Measurements from ENCODE around the gene LAMA4.

Gene LAMA4

DNA sequence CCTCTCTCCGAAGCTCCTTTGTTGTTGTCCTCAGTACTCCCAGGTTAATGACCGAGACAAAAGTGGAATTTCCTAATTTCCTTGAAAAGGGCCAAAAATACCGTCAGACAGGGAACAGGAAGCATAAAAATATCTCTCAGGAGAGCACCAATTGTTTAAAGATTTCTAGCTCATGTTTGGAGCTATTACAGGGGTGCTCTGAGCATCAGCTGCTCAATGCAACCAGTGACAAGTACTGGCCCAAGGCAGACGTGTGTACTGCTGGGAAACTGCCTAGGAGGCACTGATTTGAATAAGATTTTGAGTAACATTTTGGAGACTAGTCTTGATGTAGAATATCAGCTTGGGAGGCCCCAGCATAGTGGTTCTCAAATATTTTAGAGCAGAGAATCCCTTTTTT is 17.3 kb downstream of the LAMA4 start:
- no peak for DNase-seq (ENCODE audit: low read depth)

DNA sequence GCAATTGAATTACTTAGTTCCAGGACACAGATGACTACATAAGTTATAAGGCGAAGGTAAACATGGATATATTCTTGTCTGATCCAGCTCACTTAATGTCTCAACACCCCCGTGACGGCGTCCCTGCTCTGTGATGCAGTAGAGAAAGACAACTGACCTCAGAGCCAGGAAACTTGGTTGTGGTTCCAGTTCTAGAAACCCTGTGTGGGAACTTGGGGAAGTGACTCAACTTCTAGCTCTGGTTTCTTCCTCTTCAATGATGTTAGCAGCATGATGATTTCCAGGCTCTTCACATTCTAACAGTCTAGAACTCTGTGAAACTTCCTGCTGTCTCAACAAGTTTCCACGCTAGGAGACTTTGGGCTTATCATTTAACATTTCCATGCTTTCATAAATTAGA is 18.4 kb downstream of the LAMA4 start:
- DNase-seq (ENCODE audit: low read depth), result no peak

DNA sequence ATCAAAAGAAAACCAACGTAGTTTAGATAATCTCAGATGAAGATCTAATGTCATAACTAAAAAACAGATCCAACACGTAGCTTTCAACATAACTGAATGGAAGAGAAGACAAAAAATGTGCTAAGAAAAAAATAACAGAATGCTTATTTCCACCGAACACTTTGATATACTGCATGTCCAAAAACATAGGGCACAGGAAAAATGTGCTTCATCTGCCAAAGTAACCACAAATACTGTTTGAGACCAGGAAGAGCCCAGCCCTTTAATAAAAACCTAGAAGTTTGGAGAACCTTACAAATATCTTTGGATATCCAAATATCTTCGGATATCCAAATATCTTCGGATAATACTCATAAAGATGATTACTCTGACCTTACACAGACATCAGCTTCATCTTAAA is 19.8 kb downstream of the LAMA4 start:
- DNase-seq (ENCODE audit: low read depth), result no peak

DNA sequence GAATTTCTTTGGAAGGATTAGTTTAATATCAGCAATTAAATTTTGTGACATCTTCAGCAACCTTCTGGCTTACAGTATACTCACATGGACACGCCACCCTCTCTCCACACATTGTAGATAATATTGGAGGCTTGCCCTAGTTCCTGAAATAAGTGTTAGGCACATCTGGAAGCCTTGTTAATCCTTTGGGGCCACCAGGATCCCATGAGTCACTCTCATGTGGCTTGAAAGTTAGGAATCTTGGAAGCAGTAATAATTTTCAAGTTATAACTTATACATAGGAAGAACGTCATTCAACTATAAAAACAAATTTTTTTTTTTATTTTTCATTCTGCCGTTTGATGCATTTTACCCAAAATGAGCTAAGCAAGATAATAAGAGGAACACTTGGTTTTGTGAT is 20.5 kb downstream of the LAMA4 start:
- DNase-seq (ENCODE audit: low read depth), result no peak

DNA sequence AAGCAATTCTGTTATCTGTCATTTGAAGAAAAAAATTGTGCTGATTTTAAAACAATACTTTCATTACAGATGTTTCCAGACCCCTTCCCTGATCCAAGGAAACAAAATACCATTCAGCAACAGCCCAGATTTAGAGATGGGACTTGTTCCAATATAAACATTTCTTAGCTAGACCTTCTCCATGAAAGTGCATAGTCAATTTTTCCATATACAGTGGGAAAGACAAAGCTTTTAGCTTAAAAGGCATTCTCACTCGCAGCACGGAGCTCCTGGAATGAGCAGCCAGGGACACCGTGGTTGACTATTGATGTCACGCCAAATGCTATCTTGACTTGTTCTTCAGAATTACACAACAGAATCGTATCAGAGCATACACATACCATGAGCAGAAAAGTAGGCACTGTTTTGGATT is 21.5 kb downstream of the LAMA4 start:
- no peak for DNase-seq (ENCODE audit: low read depth)

DNA sequence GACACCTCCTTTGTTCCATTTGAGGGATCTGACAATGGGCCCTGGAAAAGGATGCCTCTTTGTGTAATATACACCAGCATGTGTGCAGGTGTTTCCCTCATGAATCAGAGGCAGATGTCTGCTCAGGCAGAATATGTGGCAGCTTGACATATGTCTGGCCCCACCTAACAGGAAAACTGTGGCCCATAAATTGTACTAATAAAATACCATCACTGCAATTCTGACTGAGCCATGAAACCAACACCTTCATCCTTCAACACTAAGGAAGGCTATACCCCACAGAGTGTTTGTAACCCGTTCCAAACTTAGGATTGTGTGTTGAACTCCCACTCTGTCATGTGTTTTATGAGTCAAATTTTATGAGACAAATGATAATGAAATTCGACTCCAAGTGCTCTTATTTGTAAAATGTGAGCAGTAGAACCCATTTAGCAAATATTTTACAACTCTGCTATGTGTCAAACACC is 22.7 kb downstream of the LAMA4 start:
- no peak for DNase-seq (ENCODE audit: low read depth)

DNA sequence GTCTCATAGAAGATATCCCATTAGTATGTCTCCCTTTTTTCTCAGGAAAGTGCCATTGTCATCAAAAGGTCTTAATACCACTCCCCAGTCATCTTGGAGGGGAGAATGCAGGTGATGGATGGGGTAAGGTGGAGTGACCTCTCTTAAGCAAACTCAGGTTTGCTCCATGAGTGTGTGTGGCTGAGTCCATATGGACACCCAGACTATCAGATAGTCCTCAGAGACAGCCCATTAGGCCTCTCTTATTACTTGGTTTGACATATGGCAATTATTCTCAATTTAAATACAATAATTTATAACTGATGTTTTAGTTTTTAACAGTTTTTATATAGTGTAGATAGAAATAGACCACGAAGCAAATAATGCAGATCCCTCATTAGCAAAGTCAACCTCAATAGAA is 23.2 kb downstream of the LAMA4 start:
- DNase-seq (ENCODE audit: low read depth), result no peak

DNA sequence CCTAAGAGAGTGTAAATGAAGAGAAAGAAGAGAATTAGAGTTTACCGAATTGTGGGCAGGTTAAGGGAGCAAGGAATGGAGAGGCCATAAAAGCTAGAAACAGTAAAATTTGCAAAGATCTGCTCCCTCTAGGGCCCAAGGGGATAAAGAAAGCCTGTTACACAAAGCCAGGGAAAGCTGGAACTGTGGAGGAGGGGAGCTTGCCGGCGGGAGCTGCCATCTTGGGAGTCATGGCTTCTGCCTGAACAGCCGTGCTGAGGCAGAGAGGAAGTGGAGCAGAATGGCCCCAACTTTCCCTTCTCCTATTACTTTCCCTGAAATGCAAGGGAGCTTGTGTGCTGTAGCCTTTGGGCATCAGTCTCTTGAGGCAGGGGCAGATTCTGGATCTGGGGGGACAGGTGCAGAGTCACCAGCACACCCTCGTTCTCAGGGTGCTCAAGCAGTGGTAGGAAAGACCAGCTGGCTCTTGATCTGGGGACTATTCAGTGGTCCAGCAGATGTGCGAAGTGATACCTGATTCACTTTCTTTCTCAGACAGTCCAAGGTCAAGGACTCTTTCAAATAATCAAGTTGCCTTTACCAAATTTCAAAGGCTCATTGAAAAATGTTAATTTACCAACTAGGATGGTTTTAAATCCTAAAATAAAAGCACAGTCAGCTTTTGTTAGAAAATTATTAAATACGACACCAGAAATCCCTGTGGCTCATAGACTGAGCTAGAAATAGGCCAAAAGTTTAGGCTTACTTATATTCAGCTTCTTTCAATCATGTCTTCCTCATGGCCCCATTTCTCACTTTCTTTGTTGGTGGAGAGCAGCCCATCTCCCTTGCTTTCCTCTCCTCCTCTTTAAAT is 25.7 kb downstream of the LAMA4 start:
- DNase-seq (ENCODE audit: low read depth), result no peak

DNA sequence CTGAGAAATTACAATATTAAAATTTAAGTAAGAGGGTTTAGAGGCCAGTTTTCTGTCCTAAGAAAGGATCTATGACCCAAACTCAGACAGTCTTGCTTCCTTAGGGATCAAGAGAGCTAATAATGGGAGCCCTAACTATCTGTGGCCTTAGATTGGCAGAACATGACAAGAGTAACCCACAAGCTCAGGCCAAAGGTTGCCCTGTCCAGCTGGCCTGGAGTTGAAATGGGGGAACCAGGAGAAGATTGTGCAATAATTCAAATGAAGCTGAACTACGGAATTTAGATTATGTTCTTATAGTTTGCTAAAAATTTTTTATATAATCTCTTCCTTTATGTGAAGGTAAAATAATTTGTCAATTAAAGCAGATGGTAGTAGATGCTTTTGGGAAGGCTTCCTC is 26.4 kb downstream of the LAMA4 start:
- no peak for DNase-seq (ENCODE audit: low read depth)

DNA sequence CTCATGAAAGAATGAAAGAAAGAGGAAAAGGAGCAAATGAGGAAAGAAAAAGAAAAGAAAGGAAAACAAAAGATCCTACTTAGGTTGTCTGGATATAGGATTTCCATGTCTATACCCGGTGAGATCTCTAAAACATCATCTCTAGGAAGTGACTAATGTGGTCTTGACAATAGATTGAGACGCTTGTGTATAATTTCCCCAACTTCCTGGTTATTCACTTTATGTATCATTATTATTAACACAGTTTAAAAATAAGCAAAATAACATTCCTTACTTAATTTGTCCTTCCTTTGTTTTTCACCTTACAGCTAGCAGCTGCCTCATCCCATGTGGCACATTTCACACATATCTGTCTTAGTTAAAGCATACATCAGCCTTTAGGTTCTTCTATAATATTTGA is 27.0 kb downstream of the LAMA4 start:
- DNase-seq (ENCODE audit: low read depth), result no peak

DNA sequence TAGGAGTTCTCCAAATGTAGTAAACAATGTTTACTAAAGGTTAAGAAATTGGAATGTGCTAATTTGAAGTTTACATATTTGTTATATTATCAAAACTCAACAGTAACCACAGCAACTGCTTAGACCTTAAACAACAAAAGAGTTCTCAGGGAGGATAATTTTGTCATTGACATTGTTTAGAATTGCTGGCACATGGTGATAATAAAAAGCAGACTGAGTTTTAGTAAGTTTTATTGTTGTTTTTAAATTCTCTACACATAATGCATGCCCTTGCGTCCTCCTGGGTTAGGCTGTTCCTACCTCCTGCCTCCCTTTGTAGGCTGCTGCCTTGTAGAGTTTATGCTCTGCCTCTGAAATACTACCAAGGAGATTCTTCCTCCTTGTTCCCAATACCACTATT is 28.7 kb downstream of the LAMA4 start:
- DNase-seq (ENCODE audit: low read depth), result no peak

DNA sequence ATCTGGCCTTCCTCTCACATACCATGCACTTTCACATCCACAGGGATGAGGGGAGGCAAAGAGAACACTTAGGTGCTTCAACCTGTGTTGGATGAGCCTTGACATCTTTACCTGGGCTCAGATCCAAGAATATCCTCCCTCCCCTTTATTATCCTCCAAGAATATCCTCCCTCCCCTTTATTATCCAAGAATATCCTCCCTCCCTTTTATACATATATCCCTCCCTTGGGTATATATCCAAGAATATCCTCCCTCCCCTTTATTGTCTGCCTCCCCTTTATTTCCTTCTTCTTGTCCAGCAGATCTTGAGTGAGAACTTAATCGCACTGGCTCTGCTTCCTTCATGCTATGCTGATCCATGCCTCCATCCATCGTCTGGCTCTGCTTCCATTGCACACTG is 30.3 kb downstream of the LAMA4 start:
- no peak for DNase-seq (ENCODE audit: low read depth)

DNA sequence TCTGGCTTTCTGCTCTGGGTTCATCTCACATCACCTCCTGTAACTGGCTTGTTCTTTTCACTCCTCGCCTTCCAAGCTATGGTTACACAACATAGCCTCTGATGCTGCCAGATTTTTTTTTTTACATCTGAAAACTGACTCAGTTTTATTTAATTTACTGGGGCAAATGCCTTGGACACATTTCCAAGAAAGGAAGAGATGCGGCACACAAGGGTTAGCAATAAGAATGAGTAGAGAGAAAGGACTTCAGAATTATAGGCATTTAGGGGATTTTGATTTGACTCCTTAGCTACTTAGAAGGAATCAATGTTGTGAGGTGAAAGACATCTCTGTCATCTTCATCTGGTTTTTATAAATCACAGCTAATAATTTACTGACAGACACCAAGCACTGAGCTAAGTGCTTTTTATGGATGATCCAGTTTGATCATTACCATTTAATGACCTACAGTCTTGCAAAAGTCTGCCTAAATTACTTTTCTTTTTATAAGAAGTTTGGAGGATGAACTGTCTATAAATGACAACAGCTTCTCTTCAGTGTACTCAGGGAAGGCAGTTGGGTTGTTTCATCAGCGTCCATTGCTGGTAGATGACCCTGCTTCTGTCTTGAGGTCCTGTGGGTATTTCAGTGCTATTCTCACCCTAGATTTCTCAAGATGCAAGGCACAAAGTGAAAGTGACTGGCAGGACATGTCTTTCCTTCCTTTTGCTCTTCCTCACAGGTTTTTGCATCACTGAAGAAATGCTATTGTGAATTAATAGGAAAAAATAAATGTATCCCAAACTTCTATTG is 31.1 kb downstream of the LAMA4 start:
- no peak for DNase-seq (ENCODE audit: low read depth)

DNA sequence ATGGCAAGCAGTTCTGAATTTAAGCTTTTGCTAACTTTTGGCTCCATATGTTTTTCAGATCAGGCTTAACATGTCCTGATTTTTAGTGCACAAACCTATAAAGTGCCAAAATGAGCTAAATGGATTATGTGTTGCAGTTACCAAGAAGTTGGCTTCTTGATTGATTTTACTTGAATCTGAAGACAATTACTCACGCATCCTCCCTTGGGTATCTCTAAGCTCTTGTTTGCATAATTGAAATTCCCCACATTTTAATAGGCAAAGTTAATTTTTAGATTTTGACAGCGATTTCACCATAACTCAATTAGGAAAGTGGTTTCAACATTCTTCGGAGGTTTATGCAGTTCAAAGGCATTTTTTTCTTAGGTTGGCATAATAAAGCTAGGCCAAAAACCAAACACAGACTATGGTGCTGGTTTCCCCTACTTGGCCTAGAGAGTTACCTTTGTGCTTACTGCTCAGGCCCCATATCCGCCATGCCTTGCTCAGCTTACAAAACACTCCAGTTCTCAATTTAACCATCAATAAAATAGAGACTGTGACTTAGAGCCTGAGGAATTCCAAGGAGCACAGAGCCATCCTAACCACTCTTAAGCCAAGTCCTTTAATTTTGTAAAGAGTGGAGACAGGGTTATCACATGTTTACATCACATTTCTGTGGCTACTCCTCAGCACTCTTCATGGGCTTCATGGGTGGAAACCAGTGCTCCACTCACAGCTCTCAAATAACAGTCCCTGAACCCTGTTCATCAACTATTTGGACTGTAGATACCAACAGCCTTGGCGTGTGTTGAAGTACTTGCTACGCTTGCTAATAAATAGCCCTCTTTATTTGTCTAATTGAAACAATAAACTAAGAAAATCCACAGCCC is 32.1 kb downstream of the LAMA4 start:
- no peak for DNase-seq (ENCODE audit: low read depth)

DNA sequence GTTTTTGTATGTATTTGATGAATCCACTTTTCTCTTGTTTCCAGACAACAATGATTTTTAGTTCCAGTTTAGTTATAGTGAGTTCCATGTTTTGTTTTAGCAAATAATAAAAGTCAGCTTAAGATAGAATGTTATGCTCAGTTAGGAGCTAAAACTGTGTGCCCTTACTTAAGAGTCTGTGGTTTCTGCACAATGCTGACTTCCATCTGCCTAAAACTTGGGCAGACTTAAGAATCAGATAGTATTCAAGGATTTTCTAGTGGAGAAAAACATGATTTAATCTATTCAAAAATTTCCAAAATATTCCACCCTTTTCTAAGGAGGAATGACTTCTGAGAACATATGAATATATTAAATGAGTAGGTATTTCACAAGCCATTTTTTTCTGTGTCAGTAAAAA is 32.8 kb downstream of the LAMA4 start:
- DNase-seq (ENCODE audit: low read depth), result no peak

DNA sequence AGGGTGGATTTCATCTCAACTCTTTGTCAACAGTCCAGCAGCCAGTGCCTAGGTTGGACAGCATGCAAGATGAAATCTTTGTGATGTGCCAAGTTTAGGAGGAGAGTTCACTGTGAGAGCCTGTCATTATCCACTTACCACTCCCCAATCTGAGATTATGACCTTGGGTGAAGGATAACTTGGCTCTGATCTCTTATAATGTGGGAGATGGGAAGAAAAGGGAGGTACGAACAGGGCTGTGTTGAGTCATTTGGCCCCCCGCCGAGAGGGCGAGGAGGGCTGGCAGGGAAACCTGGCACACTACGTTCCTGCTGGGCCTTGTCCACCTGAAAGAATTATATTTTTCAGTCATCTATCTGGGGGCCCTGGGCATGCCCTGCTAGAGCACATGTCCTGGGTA is 35.8 kb downstream of the LAMA4 start:
- no peak for DNase-seq (ENCODE audit: low read depth)

DNA sequence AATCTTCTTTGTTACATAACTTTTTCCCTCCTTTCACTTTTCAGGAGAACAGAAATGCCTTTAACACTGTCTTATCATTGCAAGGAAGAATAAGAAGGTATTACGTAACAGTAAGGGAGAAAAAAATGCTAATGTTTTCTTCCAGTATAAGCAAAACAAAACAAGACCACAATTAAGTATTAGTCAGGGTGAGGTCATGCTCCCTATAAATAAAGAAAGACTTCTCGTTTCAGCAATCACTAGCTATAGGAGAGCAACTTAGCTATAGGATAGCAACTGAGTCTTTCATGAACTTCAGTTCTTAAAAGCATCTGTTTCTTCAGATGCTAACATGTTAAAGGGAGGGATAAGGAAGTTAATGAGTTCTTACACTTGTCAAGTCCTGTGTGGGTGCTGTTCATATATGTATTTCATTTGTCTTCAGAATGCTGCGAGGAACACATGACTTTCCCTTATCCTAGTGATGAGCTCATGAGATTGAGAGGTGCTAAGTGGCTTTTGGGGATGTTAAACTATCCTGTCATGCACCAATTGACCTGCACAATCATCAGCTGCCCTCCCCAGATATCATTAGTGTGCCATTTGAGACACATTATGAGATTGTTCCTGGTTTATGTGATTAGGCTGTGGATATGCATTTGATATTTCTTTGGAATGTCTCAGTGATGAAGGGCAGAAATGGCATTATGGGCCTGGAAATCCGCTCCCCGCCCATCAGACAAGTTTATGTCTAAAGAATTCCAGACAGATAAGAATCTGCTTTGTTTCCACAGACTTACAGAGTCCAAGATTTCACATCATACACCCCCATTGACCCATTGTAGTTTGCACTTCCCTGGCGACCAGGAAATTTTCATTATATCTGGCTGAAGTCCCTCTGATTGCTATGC is 37.5 kb downstream of the LAMA4 start:
- DNase-seq (ENCODE audit: low read depth), result no peak

DNA sequence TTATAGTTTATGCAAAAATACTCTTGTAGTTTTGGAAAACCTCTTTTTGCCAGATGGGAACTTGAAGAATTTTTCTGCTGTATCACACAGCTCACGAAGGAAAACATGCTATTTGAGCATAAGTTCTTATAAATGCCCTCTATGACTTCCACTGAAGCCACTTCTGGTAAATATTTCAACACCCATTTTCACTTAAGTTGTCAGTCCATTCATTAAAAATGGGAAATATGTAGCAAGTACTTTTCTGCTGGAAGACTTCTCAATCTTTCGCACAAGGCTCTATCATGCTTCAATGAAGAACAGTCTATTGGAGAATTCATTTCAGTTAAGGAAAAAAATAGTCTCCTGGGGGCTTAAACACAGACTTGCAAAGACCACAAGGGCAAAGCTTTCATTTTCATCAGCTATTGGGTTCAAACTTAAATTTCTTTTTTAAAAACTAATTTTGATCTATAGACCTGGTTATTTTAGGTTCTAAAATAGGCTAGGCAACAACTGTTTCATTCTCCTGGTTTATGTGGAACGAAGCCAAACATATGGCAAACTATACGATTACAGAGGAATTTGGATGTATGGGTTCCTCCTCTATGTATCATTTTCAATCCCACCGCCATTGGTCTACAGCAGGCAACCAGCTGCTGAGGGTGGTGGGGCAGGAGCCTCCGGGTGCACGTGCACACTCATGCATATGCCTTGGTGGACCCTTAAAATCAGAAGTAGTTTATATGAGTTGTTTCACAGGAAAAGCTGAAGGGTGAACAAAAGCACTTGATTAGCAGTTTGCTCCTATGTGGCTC is 38.7 kb downstream of the LAMA4 start:
- DNase-seq (ENCODE audit: low read depth), result no peak

DNA sequence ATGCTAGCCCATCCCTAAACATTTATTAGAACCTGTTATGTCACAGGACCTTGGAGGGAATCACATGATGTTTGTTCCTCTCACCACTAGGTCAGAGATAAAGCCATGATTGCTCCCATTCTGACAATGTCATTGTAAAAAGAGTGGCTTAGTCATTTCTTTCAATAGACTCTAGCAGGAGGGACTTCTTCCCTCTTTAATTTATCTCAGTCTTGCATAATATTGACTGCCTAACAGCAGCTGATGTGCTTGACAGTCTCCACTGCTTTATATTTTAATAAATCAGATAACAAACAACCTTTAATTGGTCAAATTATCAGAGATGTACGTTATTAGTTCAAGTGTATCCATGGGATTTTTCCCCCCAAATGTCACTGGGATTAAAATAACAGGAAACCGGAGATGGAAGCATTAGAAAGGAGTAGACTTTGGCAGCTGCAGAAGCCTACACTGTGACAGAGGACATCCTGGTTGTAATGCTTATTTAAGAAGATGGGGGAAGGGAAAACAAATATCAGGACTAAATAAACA is 39.6 kb downstream of the LAMA4 start:
- no peak for DNase-seq (ENCODE audit: low read depth)

DNA sequence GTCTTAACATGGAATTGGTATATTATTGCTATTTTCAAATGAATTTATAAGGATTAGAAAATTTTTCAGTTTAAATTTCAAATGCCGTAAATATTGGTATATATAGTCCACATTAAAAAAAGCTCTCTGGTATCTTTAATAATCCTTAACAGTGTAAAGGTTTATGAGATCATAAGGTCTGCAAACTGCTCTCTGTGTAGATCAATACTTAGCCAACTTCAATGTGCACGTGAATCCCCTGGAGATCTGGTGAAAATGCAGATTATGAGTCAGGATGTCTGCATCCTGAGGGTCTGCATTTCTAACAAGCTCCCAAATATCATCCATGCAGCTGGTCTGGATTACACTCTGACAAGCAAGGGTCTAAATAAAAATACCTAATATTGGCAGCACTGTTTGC is 43.5 kb downstream of the LAMA4 start:
- DNase-seq (ENCODE audit: low read depth), result no peak
